Fibroblast of lung (primary cell): ENCODE data around the gene CLSTN1. TPM values are rescaled to one million over a fixed set of nuclear protein-coding genes. Genes with fewer than 3 reads are reported as not detected.

Experiments
- DNase-seq, 2 donors: peaks; one replicate each; pipeline versions ENCODE4 v3.0.0 to v3.0.0-alpha.2; 2010; ENCODE audit warnings: low read depth in 2 of 2
- H2AFZ ChIP-seq: 2 replicates; pipeline ENCODE4 v1.5.1; 2012; ENCODE audit warnings: low read length, control low read depth, inconsistent platforms
- H3K27ac ChIP-seq: 2 replicates; pipeline ENCODE4 v1.5.1; 2011; ENCODE audit warnings: low read length, control low read depth; ENCODE audit not compliant: insufficient read depth
- H3K27me3 ChIP-seq: 2 replicates; pipeline ENCODE4 v1.5.1; 2011; ENCODE audit warnings: mild to moderate bottlenecking, low read length; ENCODE audit not compliant: control insufficient read depth, insufficient read depth
- H3K36me3 ChIP-seq: 2 replicates; pipeline ENCODE4 v1.5.1; 2011; ENCODE audit warnings: low read length; ENCODE audit not compliant: control insufficient read depth, insufficient read depth
- H3K4me1 ChIP-seq: 2 replicates; pipeline ENCODE4 v1.5.1; 2011; ENCODE audit warnings: low read length; ENCODE audit not compliant: control insufficient read depth, insufficient read depth; ENCODE audit errors: extremely low read depth
- H3K4me2 ChIP-seq: 2 replicates; pipeline ENCODE4 v1.5.1; 2011; ENCODE audit warnings: low read length, control low read depth; ENCODE audit not compliant: insufficient read depth; ENCODE audit errors: extremely low read depth
- H3K4me3 ChIP-seq, 4 experiments: fragments of 200-600 bp in 1 of 4; sonication (generic) in 1 of 4; replicated peaks in 1 of 4; 2 replicates each; pipeline ENCODE4 v1.5.1; 2011 to 2016; ENCODE audit warnings: low read length in 4 of 4, low read depth in 3 of 4, mild to moderate bottlenecking in 3 of 4, control low read depth in 2 of 4, inconsistent platforms in 1 of 4, mixed read lengths in 1 of 4; ENCODE audit not compliant: insufficient read depth in 1 of 4; ENCODE audit errors: control extremely low read depth in 1 of 4
- H3K79me2 ChIP-seq: 2 replicates; pipeline ENCODE4 v1.5.1; 2012; ENCODE audit warnings: mild to moderate bottlenecking, low read length, inconsistent platforms; ENCODE audit not compliant: control insufficient read depth, insufficient read depth
- H3K9ac ChIP-seq: 2 replicates; pipeline ENCODE4 v1.5.1; 2011; ENCODE audit warnings: mild to moderate bottlenecking, low read length, control low read depth; ENCODE audit not compliant: insufficient read depth
- H3K9me3 ChIP-seq: 2 replicates; pipeline ENCODE4 v1.5.1; 2012; ENCODE audit warnings: low read depth, low read length; ENCODE audit not compliant: control insufficient read depth, insufficient read depth
- H4K20me1 ChIP-seq: 2 replicates; pipeline ENCODE4 v1.5.1; 2011; ENCODE audit warnings: low read length; ENCODE audit not compliant: control insufficient read depth, insufficient read depth; ENCODE audit errors: extremely low read depth
- EZH2 ChIP-seq: IDR thresholded peaks from 2 replicates; pipeline ENCODE4 v1.5.1; 2012; ENCODE audit warnings: low read length, control low read depth, mild to moderate bottlenecking; ENCODE audit errors: missing control alignments
- polyA plus RNA-seq, 2 donors: library from polyadenylated mRNA; depleted of rRNA in 1 of 2; stranded (reverse) in 1 of 2; unstranded in 1 of 2; fragments of >200 nt; gene quantifications; 2 replicates each; pipeline ENCODE4 v1.2.1, GENCODE V29; 2011 to 2012; ENCODE audit warnings: missing spikeins in 1 of 2
- total RNA-seq: library from RNA; depleted of rRNA; stranded (reverse); fragments of >200 nt; gene quantifications from 2 replicates; pipeline ENCODE4 v1.2.1, GENCODE V29; 2014
- TF ChIP-seq, protein P1 (sequence below), 2 donors: IDR thresholded peaks in 1 of 2; conservative IDR thresholded peaks in 1 of 2; 1 replicate in 1 of 2; 2 replicates in 1 of 2; pipeline ENCODE4 v1.5.1; 2011 to 2012; ENCODE audit warnings: low read length in 2 of 2, control low read depth in 1 of 2, inconsistent platforms in 1 of 2, low read depth in 1 of 2, mild to moderate bottlenecking in 1 of 2

Gene CLSTN1
- total and polyA plus RNA-seq, 2 donors (not counting 1 experiment from before 2014, with no cell fraction given), result 57.4 to 115 TPM

DNA sequence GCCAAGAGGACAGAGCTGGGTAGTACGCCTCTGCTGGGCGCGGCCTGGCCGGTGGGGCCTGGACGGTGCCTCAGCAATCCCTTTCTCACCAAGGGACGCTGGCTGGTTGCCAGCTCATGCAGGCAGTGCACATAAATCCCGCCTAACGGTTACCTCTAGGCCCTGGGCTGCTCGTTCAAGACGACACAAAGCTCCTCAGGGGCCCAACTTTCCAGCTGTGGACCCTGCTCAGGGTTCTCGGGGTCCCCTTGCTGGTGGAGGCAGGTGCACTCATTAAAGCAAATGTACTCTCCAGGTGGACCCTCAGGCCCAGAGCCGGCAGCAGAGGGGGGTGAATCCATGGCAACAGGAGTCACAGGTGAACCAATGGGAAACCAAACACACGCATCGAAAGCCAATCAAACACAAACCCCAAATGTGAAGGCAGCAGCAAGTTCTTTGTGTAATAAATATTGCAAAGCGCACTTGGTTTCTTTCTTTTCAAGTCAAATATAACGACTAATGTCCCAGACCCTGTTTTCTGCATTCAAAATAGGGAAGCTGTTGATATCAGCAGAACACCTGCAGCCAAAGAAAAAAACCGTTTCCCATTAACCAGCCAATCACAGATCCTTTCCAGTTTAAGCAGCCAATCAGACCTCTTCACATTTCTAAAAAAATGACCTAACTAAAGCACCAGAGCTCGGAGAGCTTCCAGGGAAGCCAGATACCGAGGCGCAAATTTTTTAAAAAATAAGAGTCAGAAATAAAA is 26.1 kb upstream of the CLSTN1 start:
- Histone ChIP-seq H3K27me3 (no peaks in the 10 kb centered on the region), H3K9me3 (no peaks in the 10 kb centered on the region), H3K27ac (no peak overlapping the region), H2AFZ (no peak overlapping the region), H3K79me2 (no peaks in the 10 kb centered on the region), H3K4me1 (no peaks in the 10 kb centered on the region), H3K4me3 (no peak overlapping the region), H3K9ac (no peak overlapping the region), H3K36me3 (no peaks in the 10 kb centered on the region), H3K4me2 (no peak overlapping the region), H4K20me1 (no peaks in the 10 kb centered on the region)
- DNase-seq, result no peak
- TF ChIP-seq, protein P1, sequence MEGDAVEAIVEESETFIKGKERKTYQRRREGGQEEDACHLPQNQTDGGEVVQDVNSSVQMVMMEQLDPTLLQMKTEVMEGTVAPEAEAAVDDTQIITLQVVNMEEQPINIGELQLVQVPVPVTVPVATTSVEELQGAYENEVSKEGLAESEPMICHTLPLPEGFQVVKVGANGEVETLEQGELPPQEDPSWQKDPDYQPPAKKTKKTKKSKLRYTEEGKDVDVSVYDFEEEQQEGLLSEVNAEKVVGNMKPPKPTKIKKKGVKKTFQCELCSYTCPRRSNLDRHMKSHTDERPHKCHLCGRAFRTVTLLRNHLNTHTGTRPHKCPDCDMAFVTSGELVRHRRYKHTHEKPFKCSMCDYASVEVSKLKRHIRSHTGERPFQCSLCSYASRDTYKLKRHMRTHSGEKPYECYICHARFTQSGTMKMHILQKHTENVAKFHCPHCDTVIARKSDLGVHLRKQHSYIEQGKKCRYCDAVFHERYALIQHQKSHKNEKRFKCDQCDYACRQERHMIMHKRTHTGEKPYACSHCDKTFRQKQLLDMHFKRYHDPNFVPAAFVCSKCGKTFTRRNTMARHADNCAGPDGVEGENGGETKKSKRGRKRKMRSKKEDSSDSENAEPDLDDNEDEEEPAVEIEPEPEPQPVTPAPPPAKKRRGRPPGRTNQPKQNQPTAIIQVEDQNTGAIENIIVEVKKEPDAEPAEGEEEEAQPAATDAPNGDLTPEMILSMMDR (conservative IDR thresholded peaks at IDR 0.05 in 1 of 2, IDR thresholded peaks at IDR 0.05 in 1 of 2; ENCODE audit: low read depth in 1 of 2, low read length in 2 of 2), result no peak
- no peak for TF ChIP-seq EZH2

DNA sequence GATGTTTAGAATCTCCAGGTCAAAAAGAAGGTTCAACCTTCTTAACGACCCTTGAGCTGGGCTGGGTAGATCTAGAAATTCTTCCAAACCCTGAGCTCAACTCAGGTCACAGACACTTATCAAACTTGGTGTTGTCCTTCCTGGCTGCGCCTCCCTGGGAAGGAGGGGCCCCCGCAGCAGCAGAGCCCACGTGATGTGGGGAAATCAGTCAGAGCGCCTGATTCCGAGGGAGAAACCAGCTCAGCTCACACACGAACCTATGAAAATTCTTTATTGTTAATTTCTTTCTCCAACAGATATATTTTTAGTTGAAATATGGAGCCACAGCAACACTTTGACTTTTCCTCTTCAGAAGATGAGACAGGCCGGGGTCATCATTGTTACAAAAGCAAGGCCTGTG is 24.3 kb upstream of the CLSTN1 start:
- Histone ChIP-seq H3K27ac (no peak overlapping the region), H3K27me3 (no peaks in the 10 kb centered on the region), H3K4me2 (no peak overlapping the region), H3K36me3 (no peaks in the 10 kb centered on the region), H2AFZ (no peak overlapping the region), H3K9ac (no peak overlapping the region), H3K4me3 (no peak overlapping the region), H3K79me2 (no peaks in the 10 kb centered on the region), H3K4me1 (no peaks in the 10 kb centered on the region), H4K20me1 (no peaks in the 10 kb centered on the region), H3K9me3 (no peaks in the 10 kb centered on the region)
- no peak for DNase-seq
- no peak for TF ChIP-seq EZH2
- TF ChIP-seq, protein P1 (conservative IDR thresholded peaks at IDR 0.05 in 1 of 2, IDR thresholded peaks at IDR 0.05 in 1 of 2; ENCODE audit: low read depth in 1 of 2, low read length in 2 of 2), result no peak

DNA sequence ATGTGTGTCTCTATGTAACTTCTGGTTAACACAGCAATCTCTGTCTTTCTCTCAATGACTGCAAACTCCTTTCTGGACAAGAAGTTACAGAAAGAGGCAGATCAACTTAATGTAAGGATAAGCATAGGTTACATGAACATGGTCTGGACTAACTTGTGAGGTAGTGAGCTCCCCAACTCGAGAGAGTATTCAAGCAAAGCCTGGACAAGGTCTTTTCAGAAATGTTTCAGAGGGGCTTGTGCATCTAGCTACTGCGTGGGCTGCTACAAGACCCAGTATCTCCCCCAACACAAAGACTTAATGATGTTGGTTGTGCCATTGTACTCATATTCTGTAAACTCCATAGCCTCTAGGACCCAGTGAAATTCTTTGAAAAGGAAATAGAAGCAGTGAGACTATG is 23.5 kb upstream of the CLSTN1 start:
- no peaks in the 10 kb centered on the region for H3K27me3 ChIP-seq
- TF ChIP-seq EZH2, result no peak
- TF ChIP-seq, protein P1 (conservative IDR thresholded peaks at IDR 0.05 in 1 of 2, IDR thresholded peaks at IDR 0.05 in 1 of 2; ENCODE audit: low read depth in 1 of 2, low read length in 2 of 2), result no peak
- no peak overlapping the region for H3K9ac ChIP-seq
- no peak overlapping the region for H3K4me2 ChIP-seq
- no peak overlapping the region for H2AFZ ChIP-seq
- H3K4me3 ChIP-seq, result no peak overlapping the region
- no peaks in the 10 kb centered on the region for H4K20me1 ChIP-seq
- H3K27ac ChIP-seq, result no peak overlapping the region
- H3K36me3 ChIP-seq, result no peaks in the 10 kb centered on the region
- H3K4me1 ChIP-seq, result no peaks in the 10 kb centered on the region
- H3K9me3 ChIP-seq, result no peaks in the 10 kb centered on the region
- no peaks in the 10 kb centered on the region for H3K79me2 ChIP-seq
- no peak for DNase-seq
